Ishikawa (cell line): ENCODE data around the gene C4orf54.

Experiments
- CEBPB ChIP-seq: IDR thresholded peaks from 2 replicates; pipeline ENCODE4 v1.6.1; 2012
- CREB1 ChIP-seq: IDR thresholded peaks from 2 replicates; pipeline ENCODE4 v1.6.1; 2012; ENCODE audit warnings: low read depth
- EGR1 ChIP-seq: IDR thresholded peaks from 2 replicates; pipeline ENCODE4 v1.6.1; 2012
- EP300 ChIP-seq: IDR thresholded peaks from 2 replicates; pipeline ENCODE4 v1.6.1; 2012; ENCODE audit warnings: borderline replicate concordance
- FOXM1 ChIP-seq: IDR thresholded peaks from 2 replicates; pipeline ENCODE4 v1.6.1; 2012; ENCODE audit warnings: low read depth, borderline replicate concordance
- MAX ChIP-seq: IDR thresholded peaks from 2 replicates; pipeline ENCODE4 v1.6.1; 2012
- NFIC ChIP-seq: IDR thresholded peaks from 2 replicates; pipeline ENCODE4 v1.6.1; 2012
- RAD21 ChIP-seq: IDR thresholded peaks from 2 replicates; pipeline ENCODE4 v1.6.1; 2012; ENCODE audit warnings: low read depth
- REST ChIP-seq: IDR thresholded peaks from 2 replicates; pipeline ENCODE4 v1.6.1; 2012; ENCODE audit warnings: low read depth, mild to moderate bottlenecking
- TAF1 ChIP-seq: IDR thresholded peaks from 2 replicates; pipeline ENCODE4 v1.6.1; 2012; ENCODE audit warnings: low read depth, mild to moderate bottlenecking
- TCF12 ChIP-seq: IDR thresholded peaks from 2 replicates; pipeline ENCODE4 v1.6.1; 2012; ENCODE audit warnings: low read depth
- TEAD4 ChIP-seq: IDR thresholded peaks from 2 replicates; pipeline ENCODE4 v1.6.1; 2012
- USF1 ChIP-seq: IDR thresholded peaks from 2 replicates; pipeline ENCODE4 v1.6.1; 2012
- YY1 ChIP-seq: IDR thresholded peaks from 2 replicates; pipeline ENCODE4 v1.6.1; 2012; ENCODE audit warnings: low read depth
- ZBTB7A ChIP-seq: IDR thresholded peaks from 2 replicates; pipeline ENCODE4 v1.6.1; 2012; ENCODE audit warnings: low read depth

The C4orf54 gene

GRCh38 chr4:99690990-99691389 lies 33.4 kb upstream of the C4orf54 start:
- no peak for TF ChIP-seq TCF12
- no peak for TF ChIP-seq CEBPB
- TF ChIP-seq EP300, result no peak
- no peak for TF ChIP-seq MAX
- TF ChIP-seq RAD21, result no peak
- no peak for TF ChIP-seq TAF1
- no peak for TF ChIP-seq REST
- TF ChIP-seq ZBTB7A, result no peak
- no peak for TF ChIP-seq EGR1
- TF ChIP-seq YY1, result no peak
- TF ChIP-seq FOXM1, result no peak

- TF ChIP-seq CEBPB, result no peak
- no peak for TF ChIP-seq CREB1
- TF ChIP-seq RAD21, result no peak
- TF ChIP-seq TEAD4, result no peak
- TF ChIP-seq EP300, result no peak
- no peak for TF ChIP-seq FOXM1
- TF ChIP-seq ZBTB7A, result no peak
- no peak for TF ChIP-seq NFIC
- no peak for TF ChIP-seq TAF1
- TF ChIP-seq REST, result no peak
Measured at GRCh38 chr4:99690472-99690871, 32.8 kb upstream of the C4orf54 start.

GRCh38 chr4:99687120-99687519 lies 29.5 kb upstream of the C4orf54 start:
- no peak for TF ChIP-seq MAX
- TF ChIP-seq CEBPB, result no peak
- no peak for TF ChIP-seq FOXM1
- TF ChIP-seq ZBTB7A, result no peak
- TF ChIP-seq TEAD4, result no peak
- no peak for TF ChIP-seq RAD21
- TF ChIP-seq REST, result no peak
- no peak for TF ChIP-seq TAF1
- TF ChIP-seq EP300, result no peak
- no peak for TF ChIP-seq NFIC
- no peak for TF ChIP-seq USF1
- no peak for TF ChIP-seq EGR1
- no peak for TF ChIP-seq TCF12

GRCh38 chr4:99685234-99685633 lies 27.6 kb upstream of the C4orf54 start:
- no peak for TF ChIP-seq RAD21
- no peak for TF ChIP-seq ZBTB7A
- TF ChIP-seq NFIC, result no peak
- no peak for TF ChIP-seq MAX
- TF ChIP-seq EP300, result no peak
- TF ChIP-seq USF1, result no peak
- no peak for TF ChIP-seq FOXM1
- TF ChIP-seq CREB1, result no peak
- TF ChIP-seq TAF1, result no peak
- no peak for TF ChIP-seq REST
- no peak for TF ChIP-seq TEAD4
- no peak for TF ChIP-seq TCF12
- no peak for TF ChIP-seq CEBPB
- TF ChIP-seq EGR1, result no peak
- no peak for TF ChIP-seq YY1
